DMS114 treated with DMSO at 0.1 percent for 48 hours (cell line): ENCODE results near the gene CCDC13.

Experiments used
- DNase-seq: peaks from one replicate; lab custom pipeline; 2025; ENCODE audit not compliant: unreplicated experiment; lab: John Stamatoyannopoulos, UW

CCDC13 gene

DNA sequence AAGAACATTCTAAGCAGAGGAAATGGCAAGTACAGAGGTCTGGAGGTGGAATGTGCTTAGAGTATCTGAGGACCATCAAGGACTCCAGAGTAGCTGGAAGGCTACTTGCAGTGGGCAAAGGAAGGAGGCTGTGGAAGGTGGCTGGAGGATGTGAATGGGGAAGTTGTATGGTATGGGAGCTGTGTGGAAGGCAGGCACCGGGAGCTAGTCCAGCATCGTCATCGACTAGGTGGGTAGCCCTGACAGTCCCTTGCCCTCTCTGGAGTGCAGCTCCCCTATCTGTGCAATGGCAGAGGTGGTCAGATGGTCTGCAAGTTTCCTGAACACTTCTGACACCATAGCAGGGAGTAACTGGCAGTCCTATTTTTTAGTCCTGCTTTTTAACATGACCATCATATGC lies 19.3 kb downstream of the CCDC13 start:
- no peak for DNase-seq

DNA sequence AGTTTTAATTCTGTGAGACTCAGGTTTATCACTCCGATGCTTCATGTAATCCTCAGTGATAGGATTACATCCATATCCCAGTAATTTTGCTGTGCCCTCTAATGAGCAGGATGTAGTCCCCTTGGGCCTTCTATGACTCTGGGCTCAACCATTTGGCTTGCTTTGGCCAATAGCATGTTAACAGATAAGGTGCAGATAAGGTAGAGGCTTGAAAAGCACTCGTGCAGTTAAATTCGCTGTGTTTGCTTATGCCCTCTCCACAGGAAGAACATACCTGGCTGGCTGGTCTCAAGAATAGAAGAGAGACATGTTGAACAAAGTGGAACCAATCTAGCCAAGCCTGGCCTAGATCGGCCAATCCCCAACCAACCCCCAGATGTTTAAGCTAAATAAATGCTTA lies 20.1 kb downstream of the CCDC13 start:
- no peak for DNase-seq

DNA sequence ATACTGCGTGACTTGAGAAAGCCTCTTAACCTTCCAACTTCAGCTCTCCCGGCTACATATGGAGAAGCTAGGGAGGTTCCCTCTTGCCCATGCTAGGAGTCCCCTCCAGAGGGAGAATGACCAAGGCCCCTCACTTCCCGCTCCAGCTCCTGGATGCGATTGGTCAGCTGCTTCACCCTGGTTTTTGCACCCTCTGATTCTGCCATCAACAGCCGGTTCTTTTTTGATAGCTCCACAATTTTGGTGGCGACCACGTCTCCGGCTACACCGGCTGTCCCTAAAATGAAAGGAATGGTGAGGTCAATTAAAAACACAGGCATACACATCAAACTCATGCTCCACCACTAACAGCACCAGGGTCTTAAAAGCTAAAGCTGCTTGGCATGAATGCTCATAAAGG lies 20.6 kb downstream of the CCDC13 start:
- DNase-seq: no peak

DNA sequence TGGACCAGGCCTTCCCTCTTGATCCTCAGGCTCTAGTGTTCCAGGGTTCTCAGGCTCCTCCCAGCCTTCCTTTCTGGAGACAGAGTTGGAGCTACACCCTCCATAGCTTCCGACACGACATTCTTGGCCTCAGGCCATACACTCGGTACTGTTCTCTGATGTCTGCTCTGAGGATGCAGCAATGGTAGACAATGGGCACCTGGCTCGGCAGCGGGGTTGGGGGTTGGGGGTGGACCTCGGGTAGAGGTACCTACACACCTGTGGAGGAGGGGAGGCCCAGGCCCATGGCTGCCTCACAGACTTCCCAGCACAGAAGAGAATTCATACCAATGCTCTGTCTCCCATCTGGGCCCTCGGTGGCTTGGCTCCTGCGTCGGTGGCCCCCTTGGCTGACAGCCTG lies 21.4 kb downstream of the CCDC13 start:
- no peak for DNase-seq

DNA sequence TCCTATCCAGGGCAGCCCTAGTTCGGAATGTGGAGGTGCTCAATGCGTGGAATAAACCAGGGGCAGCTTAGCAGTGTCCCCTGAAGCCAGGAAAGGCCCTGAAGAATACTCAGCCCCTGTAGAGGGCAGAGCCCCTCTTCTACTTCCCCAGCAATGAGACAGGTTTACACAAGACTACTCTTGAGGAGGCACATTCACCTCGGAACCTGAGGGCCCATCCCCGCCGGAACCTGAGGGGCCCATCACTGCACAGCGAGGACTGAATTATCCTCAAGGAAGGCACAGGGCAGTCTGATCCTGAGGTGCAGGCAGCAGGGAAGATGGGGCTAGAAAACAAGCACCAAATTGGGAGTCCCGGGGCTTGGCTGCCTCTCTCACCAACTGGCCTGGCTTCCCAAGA lies 22.2 kb downstream of the CCDC13 start:
- DNase-seq: no peak

DNA sequence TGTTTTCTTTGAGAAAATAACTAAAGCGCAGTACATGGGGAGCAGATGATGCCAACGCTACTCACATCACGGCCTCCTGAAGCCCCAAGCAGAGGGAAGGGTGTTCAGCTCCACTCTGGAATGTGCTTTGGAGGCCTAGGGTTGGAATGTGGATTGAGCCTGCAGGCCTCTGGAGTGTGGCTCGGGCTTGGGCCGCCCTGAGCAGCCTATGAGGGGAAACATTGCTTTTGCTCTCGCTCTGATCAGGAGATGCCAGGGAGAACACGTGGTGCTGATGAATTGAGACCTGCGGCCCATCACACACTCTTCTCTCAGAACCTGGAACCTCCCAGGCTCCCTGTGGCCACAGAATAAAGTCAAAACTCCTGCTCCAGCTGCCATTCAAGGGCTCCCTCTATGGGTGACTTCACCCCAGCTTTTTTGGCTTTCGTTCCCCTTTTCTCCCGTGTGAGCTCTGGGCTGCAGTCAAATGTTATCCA lies 23.3 kb downstream of the CCDC13 start:
- DNase-seq: no peak

DNA sequence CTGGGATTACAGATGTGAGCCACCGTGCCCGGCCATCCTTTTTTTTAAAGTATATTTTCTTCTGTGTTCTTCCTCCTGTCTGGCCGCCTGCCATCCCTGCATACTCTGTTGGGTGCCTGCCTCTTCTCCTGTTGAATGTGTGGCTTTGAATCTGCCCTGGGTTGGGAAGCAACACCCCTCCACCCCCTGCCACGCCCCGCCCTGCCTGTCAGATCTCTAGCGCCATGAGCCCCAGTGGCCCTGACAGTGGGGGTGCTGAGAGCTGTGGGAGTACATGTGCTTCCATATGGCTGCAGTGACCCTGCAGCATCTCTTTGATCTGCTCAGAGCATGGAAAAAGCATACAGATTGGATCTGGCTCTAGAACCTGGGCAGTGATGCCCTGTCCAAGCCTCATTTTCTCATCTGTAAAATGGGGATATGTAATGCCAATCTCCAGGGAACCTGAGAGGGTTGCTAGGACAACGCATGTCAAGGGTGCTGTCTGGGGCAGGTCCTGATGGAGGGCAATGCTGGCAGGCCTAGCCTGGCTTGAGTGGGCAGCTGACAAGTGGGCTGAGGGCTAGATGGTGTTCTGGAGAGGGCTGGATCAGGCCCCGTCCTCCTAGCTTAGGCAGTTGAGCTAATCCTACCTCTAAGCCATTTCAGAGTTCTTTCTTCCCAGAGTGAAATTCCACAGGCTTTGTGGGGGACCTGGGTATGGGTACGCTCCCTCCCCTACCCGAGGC lies 23.9 kb downstream of the CCDC13 start:
- no peak for DNase-seq

DNA sequence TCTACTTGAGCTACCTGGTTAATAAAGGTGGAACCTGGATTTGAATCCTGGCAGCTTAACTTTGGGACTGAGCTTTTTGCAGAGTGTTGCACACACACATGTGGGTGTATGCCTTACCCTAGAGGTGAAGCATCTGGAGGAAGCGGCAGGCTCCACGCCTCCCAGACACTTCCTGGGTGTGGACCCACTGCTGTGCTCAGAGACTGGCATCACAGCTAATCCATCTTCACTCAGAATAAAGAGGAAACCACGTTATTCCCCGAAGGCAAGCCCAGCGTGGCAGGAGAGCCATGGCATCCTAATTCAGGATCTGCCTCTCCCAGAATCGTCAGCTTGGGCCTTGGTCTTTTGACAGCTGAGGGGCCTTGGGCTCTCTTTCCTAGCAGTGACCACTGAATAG lies 25.5 kb downstream of the CCDC13 start:
- DNase-seq: no peak

DNA sequence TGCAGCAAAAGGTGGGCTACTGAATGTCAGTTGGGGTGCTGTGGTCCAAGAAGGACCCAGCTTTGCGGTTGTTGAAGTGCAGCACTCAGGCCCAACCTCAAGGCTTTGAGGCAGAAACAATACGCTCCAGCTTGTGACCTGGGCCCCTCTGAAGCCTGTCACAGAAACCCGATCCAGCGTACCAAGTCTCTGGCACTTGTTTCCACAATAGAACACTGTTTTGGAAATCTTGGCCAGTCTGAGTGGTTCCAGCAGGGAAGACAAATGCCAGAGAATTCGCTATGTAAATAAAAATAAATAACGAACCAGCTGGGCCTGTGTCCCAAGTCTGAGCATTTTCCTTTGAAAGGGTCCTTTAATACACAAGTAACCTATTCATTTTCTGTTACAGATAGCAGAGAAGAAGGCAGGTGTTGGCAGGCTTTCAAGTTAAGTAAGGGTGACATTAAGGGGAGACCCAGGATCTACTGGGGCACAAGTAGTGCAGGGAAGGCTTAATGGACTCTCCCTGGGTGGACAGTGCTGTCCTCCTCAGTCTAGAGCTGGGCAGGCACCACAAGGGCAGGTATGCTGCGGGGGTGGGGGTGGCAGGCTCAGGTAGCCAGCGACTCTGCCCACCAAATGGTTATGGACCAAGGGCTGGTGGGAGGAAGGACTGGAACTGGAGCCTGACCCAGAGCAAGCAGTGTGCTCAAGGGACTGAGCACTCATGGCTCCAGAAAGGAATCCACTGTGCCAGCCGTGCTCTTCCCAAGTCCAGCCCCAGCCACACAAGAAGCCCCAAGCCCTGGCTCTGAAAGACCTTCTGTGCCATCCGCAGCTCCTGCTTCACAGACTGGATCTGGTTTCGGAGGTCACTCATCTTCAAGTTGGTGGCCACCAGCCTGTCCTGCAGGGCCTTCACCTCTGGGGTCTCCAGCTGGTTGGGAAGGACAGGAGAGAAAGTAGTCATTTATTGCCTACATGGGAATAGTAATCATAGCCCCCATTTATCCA lies 26.3 kb downstream of the CCDC13 start:
- DNase-seq: no peak

DNA sequence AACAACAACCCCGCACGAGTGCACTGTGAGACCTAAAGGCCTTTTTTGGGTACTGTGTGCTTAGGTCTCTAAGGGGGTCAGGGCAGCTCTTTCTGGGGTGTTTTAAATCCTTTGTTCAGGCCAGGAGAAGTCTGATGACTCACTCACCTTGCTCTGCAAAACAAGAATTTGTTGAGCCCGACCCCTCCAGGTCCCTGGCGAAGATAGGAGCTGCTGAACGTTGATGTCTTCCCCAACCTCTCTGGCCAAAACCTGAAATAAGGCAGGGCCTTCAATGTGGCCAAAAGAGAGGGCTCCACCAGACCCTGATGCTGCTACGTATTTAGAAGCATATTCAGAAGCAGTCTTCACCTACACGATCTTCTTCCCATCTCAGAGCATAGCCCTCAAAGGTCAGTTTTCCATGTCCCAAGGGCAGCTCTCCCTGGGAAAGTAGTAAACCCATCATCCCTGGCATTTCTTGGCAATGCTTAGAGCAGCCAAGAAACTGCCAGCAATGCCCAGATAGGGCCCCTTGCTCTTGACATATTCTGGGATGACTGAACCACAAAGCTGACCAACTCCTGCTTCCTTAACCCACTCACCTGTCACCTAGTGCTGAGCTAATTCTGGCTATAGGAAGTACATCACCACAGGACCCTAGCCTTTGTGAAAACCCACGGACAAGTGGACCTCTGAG lies 27.1 kb downstream of the CCDC13 start:
- no peak for DNase-seq

DNA sequence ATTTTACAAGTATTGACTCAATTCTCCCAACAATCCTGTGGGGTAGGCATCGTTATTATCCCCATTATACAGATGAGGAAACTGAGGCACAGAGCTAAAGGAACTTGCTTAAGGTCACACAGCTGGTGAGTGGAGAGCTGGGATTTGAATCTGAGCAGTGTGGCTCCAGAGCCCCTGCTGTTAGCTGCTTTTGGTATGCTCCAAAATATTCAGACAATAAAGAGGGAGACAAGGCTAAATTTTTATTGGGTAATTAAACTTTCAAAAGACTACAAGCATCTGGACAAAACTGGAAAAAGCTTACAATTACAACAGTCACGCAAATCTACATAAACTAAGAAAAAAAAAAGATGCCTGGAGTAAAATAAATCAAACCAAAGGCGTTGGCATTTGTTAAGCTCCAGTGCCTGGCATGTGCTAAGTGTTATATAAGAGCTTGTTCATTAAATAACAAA lies 27.7 kb downstream of the CCDC13 start:
- no peak for DNase-seq

DNA sequence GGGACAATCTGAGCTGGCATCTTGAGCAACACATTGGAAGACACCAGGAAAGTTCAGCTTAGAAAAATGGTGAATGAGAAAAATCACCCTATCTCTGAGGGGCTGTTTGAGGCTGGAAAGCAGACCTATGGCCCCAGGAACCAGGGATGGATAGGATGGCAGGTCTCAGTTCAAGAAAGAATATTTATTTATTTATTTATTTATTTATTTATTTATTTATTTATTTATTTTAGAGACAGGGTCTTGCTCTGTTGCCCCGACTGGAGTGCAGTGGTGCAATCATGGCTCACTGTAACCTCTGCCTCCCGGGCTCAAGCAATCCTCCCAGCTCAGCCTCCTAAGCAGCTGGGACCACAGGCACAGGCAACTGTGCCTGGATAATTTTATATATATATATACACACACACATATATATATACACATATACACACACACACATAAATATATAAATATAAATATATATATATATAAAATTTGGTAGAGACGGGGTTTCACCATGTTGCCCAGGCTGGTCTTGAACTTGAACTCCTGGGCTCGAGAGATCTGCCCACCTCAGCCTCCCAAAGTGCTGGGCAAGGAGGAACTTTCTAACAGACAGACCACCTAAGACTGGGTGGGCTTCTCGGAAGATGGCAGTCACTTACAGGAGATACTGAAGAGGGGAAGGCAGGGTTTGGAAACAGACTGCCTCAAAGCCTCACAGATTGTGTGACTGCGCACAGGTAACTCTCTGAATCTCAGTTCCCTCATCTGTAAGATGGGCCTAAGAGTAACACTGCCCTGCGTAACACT lies 29.7 kb downstream of the CCDC13 start:
- DNase-seq: no peak

DNA sequence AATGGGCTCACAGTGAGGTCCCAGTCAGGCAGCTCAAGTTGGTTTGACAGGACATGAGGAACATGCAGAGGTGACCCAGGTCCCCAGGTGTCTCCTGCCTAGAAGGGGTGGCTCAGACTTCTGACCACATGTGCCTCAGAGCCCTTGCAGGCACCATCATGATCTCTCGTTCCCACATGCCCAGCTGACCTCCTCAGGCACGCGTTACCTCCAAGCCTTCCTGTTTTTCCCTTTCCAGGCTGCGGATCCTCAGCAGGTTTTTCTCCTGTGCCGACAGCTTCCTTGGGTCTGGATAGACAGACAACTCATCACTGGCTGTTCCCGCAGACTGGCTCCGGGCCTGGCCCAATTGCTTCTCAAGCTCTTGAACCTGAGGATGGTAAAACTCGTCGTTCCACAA lies 30.4 kb downstream of the CCDC13 start:
- no peak for DNase-seq

DNA sequence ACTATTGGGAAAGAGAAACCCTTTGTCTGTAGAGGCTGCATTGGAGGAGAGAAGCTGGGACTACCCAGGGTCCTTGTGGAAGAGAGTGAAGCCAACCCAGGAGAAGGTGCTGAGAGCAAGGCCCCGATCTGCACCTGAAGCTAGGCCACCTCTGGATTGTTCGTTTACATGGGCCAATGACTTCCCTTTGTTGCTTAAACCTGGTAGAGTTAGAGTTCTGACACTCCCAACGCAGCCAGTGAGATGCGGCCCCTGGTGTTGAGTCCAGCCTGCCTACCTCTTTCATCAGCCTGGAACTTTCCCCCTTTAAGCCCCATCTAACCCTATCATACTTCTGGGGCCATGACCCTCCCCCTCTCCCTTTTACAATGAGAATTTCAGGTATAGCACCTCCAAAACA lies 30.8 kb downstream of the CCDC13 start:
- no peak for DNase-seq

DNA sequence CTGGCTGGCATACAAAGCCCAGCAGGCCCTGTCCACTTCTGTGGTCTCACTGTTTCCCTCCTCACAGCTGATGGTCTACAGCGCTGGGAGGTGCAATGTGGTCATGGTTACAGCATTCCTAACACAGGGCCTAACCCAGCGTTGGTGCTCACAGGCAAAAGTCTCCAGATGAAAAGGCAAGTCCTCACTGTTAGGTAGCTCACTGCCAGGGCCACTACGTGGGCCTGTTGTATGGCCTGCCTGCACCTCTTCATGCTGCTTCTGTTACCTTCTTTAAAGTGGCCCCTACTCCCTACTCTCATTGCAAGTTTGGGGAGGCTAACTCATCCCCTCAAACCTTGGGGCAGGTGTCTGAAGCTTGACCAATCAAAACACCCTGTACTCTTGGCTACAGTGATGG lies 31.3 kb downstream of the CCDC13 start:
- no peak for DNase-seq

DNA sequence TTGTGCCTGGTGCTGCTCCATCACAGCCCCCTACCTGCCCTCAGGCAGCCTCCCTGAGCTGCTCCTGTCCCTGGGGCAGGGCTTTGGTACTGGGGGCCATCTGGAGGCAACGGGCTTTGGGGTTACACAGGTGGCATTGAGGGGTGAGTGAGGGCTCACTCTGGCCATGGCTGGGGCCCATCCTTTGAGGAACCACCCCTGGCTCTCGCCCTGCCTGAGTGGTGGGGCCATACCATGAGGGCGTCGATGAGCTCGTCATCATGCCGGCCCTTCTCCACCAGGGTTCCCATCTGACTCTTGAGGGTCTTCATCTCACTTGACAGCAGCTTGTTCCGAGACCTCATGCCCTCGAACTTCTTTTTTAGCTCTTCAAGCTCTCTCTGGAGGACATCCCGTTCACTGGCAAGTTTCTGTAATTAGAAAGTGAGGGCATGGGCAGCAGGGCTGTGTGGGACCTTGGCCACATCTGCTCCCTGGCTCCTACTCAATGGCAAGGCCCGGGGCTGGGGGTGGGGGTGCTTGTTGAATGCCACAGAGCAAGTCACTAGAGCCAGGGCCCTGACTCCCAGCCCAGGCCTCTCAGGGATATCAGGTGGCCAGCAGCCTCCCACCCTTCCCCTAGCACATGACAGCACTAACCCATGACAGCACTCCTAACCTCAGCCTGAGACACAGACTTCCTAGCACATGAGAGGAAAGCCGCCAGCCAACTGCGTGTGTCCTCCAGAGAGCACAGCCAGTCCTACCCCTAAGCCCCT lies 33.5 kb downstream of the CCDC13 start:
- DNase-seq: no peak

DNA sequence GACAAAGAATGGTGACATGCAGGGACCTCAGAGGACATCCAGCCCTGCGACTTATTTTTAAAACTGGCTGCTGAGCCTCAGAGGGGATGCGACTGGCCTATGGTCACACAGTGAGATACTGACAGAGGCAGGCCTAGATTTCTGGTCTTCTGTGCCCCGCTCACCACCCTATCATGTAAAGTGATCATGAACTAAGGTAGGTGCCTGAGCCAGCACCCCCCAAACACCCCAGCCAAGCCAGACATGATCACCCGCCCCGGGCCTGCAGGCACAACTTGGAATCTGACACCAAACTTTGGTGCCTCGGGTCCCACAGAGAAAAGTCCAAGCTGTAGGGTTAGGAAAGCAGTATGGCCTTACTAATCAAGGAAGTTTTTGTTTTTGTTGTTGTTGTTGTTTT lies 36.5 kb downstream of the CCDC13 start:
- DNase-seq: no peak

DNA sequence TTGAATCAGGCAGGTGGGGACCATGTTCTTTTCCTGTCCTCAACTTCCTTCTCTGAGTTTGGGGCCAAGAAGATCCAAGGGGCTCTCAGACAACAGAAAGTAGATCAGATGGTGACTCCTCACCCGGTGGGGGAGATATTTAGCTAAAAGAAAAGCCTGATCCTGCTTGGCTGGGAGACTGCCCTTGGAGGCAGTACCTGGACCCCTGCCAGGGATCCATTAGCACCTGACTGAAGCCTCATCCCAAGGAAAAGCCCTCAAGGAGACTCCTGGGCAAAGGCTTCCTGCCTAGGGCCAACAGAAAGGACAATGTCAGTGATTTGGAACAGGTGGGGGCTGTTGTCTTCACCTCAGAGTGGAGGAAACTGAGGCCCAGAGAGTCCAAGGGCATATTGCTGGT lies 37.0 kb downstream of the CCDC13 start:
- no peak for DNase-seq

DNA sequence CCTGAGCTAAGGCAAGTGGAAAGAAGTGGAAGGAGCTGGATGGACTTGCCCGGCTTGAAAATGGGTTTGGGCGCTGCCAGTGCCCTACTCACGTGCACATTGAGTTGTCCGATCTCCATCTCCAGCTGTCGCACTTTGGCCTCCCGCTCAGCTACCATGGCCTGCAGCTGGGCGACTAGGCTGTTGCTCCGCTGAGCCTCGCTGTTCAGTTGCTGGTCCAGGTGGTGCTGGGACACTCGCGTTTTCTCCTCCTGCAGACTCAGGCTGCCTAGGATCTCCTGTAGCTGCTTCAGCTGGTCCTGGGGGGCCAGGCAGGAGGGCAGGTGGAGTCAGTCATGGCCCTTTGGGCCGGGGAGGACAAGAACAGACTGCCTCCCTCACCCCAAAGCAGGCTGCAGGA lies 37.4 kb downstream of the CCDC13 start:
- no peak for DNase-seq

DNA sequence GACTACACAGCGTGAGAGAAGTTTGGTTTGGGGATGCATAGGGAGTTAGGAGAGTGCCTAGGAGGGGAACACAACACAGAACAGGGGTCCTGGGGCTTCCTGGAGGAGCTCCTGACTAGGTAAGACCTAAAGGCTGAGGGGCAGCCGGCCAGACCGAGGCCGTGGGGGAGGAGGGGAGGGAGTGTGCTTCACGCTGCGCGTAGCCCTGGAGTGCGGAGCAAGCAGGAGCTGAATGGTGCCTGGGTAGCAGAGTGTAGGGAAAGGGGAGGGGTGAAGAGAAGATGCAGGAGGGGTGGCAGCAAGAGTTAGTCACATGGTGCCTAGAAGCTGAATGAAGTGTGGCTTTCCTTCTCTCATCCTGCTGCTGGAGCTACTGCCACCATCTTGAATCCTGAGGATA lies 38.0 kb downstream of the CCDC13 start:
- no peak for DNase-seq
